ENCODE results near the gene LSM14B.

Gene LSM14B

GRCh38 chr20:62156592-62157386 lies 34.5 kb downstream of the LSM14B start:
- Histone ChIP-seq H3K27me3 (ENCODE audit: insufficient read depth, low read length, poor library complexity) (no peaks in the 10 kb centered on the region), H3K4me2 (ENCODE audit: insufficient read depth, low read length) (no peak overlapping the region), H3K79me2 (ENCODE audit: insufficient read depth, low read length) (peaks cover 80% of the 10 kb centered on the region), H4K20me1 (ENCODE audit: insufficient read depth, low read length) (peaks cover 85% of the 10 kb centered on the region), H3K4me3 (ENCODE audit: low read depth in 1 of 2, low read length in 2 of 2) (no peak overlapping the region), H3K9ac (ENCODE audit: low read depth, low read length) (no peak overlapping the region), H3K36me3 (ENCODE audit: insufficient read depth, low read length) (peaks cover 86% of the 10 kb centered on the region), H3K4me1 (ENCODE audit: insufficient read depth, low read length) (no peaks in the 10 kb centered on the region), H2AFZ (ENCODE audit: low read depth, low read length) (no peak overlapping the region), H3K9me3 (ENCODE audit: insufficient read depth, low read length, severe bottlenecking) (no peaks in the 10 kb centered on the region), H3K27ac (ENCODE audit: low read length) (no peak overlapping the region)
- peak; percentile 90 for ATAC-seq (ENCODE audit: insufficient read depth, low read depth)
- DNase-seq, result peak; percentile 73
- peak; percentile 70 for TF ChIP-seq CTCF (IDR thresholded peaks at IDR 0.05; ENCODE audit: borderline replicate concordance, extremely low read depth, low read length, poor library complexity, severe bottlenecking)
- no peak for TF ChIP-seq EZH2 (IDR thresholded peaks at IDR 0.05; ENCODE audit: borderline replicate concordance, low read depth, low read length, severe bottlenecking)

DNA sequence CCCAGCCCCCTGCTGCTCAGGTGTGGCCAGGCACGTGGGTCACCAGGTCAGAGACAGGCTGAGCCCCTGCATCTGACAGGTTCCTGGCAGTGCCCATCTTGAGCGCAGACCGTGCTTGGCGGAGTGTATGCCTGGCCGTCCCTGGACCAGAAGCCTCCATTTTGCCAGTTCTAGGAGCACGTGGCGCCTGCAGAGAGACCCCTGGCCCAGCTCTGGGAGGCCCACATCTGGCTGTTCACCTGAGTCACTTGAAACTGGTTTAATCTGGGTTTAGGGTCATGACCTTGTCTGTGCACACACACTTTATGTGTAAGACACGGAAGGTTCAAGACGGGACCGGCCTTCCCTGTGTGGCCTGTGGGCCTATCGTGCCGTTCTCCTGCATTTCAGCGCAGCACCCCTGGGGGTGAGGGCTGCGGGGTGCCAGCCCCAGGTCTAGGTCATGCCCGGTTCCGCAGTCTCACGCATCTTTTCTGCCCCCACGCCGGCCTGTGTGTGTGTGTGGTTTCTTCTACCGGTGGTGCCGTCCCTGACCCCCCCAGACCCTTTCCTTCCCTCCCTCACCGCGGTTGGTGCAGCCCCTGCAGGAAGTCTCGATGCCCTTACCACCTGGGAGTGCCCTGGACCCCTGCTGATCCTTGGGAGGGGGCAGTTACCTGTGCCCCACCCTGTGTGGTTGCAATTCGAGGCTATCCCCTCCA lies 35.3 kb downstream of the LSM14B start:
- no peak for ATAC-seq (ENCODE audit: insufficient read depth, low read depth)
- Histone ChIP-seq H4K20me1 (ENCODE audit: insufficient read depth, low read length) (peaks cover 79% of the 10 kb centered on the region), H3K4me2 (ENCODE audit: insufficient read depth, low read length) (no peak overlapping the region), H3K4me1 (ENCODE audit: insufficient read depth, low read length) (no peaks in the 10 kb centered on the region), H3K36me3 (ENCODE audit: insufficient read depth, low read length) (peaks cover 85% of the 10 kb centered on the region), H2AFZ (ENCODE audit: low read depth, low read length) (no peak overlapping the region), H3K9me3 (ENCODE audit: insufficient read depth, low read length, severe bottlenecking) (no peaks in the 10 kb centered on the region), H3K79me2 (ENCODE audit: insufficient read depth, low read length) (peaks cover 73% of the 10 kb centered on the region), H3K9ac (ENCODE audit: low read depth, low read length) (no peak overlapping the region), H3K4me3 (ENCODE audit: low read depth in 1 of 2, low read length in 2 of 2) (no peak overlapping the region), H3K27me3 (ENCODE audit: insufficient read depth, low read length, poor library complexity) (no peaks in the 10 kb centered on the region), H3K27ac (ENCODE audit: low read length) (no peak overlapping the region)
- TF ChIP-seq CTCF (IDR thresholded peaks at IDR 0.05; ENCODE audit: borderline replicate concordance, extremely low read depth, low read length, poor library complexity, severe bottlenecking) (no peak), EZH2 (IDR thresholded peaks at IDR 0.05; ENCODE audit: borderline replicate concordance, low read depth, low read length, severe bottlenecking) (no peak)
- no peak for DNase-seq

- H3K27ac ChIP-seq (ENCODE audit: low read length), result no peak overlapping the region
- H3K27me3 ChIP-seq (ENCODE audit: insufficient read depth, low read length, poor library complexity), result no peaks in the 10 kb centered on the region
- no peaks in the 10 kb centered on the region for H3K9me3 ChIP-seq (ENCODE audit: insufficient read depth, low read length, severe bottlenecking)
- no peak for TF ChIP-seq EZH2 (IDR thresholded peaks at IDR 0.05; ENCODE audit: borderline replicate concordance, low read depth, low read length, severe bottlenecking)
- peaks cover 81% of the 10 kb centered on the region for H4K20me1 ChIP-seq (ENCODE audit: insufficient read depth, low read length)
- H3K36me3 ChIP-seq (ENCODE audit: insufficient read depth, low read length), result peaks cover 85% of the 10 kb centered on the region
- no peak for ATAC-seq (ENCODE audit: insufficient read depth, low read depth)
- no peak for DNase-seq
- H3K4me3 ChIP-seq (ENCODE audit: low read depth in 1 of 2, low read length in 2 of 2), result no peak overlapping the region
- peaks cover 68% of the 10 kb centered on the region for H3K79me2 ChIP-seq (ENCODE audit: insufficient read depth, low read length)
- no peak overlapping the region for H2AFZ ChIP-seq (ENCODE audit: low read depth, low read length)
- H3K4me2 ChIP-seq (ENCODE audit: insufficient read depth, low read length), result no peak overlapping the region
- H3K4me1 ChIP-seq (ENCODE audit: insufficient read depth, low read length), result no peaks in the 10 kb centered on the region
- no peak overlapping the region for H3K9ac ChIP-seq (ENCODE audit: low read depth, low read length)
Measured at GRCh38 chr20:62158088-62158400, 35.8 kb downstream of the LSM14B start.

- Histone ChIP-seq H3K4me1 (ENCODE audit: insufficient read depth, low read length) (no peaks in the 10 kb centered on the region), H2AFZ (ENCODE audit: low read depth, low read length) (no peak overlapping the region), H3K36me3 (ENCODE audit: insufficient read depth, low read length) (peaks cover 85% of the 10 kb centered on the region), H4K20me1 (ENCODE audit: insufficient read depth, low read length) (peaks cover 77% of the 10 kb centered on the region), H3K79me2 (ENCODE audit: insufficient read depth, low read length) (peaks cover 63% of the 10 kb centered on the region), H3K4me3 (ENCODE audit: low read depth in 1 of 2, low read length in 2 of 2) (no peak overlapping the region), H3K9ac (ENCODE audit: low read depth, low read length) (no peak overlapping the region), H3K27ac (ENCODE audit: low read length) (no peak overlapping the region), H3K27me3 (ENCODE audit: insufficient read depth, low read length, poor library complexity) (no peaks in the 10 kb centered on the region), H3K9me3 (ENCODE audit: insufficient read depth, low read length, severe bottlenecking) (no peaks in the 10 kb centered on the region), H3K4me2 (ENCODE audit: insufficient read depth, low read length) (no peak overlapping the region)
- TF ChIP-seq CTCF (IDR thresholded peaks at IDR 0.05; ENCODE audit: borderline replicate concordance, extremely low read depth, low read length, poor library complexity, severe bottlenecking), result no peak
- no peak for TF ChIP-seq EZH2 (IDR thresholded peaks at IDR 0.05; ENCODE audit: borderline replicate concordance, low read depth, low read length, severe bottlenecking)
- DNase-seq, result no peak
- ATAC-seq (ENCODE audit: insufficient read depth, low read depth), result no peak
Measured at GRCh38 chr20:62158541-62158940, 36.3 kb downstream of the LSM14B start.
